Tibial artery (tissue), 4 donors: ENCODE measurements around the gene KCNH6.

ENCODE experiments used
- DNase-seq, 2 donors: peaks; one replicate each; pipeline ENCODE4 v3.0.0-alpha.2; 2019
- H3K27ac ChIP-seq, 2 donors: fragments of 200-600 bp; sonication (generic) in 1 of 2; 1 replicate in 1 of 2; 2 replicates in 1 of 2; pipeline ENCODE4 v1.5.1; 2018 to 2019; ENCODE audit warnings: mild to moderate bottlenecking in 1 of 2
- H3K27me3 ChIP-seq, 2 donors: fragments of 200-600 bp; sonication (generic) in 1 of 2; one replicate each; pipeline versions ENCODE4 v1.5.1 to v1.6.0; 2016 to 2019
- H3K36me3 ChIP-seq, 3 donors: fragments of 200-600 bp; sonication (generic) in 2 of 3; one replicate each; pipeline ENCODE4 v1.5.1; 2016 to 2019; ENCODE audit warnings: mild to moderate bottlenecking in 2 of 3
- H3K4me1 ChIP-seq, 4 donors: fragments of 200-600 bp; sonication (generic) in 2 of 4; 1 replicate in 3 of 4; 2 replicates in 1 of 4; pipeline ENCODE4 v1.5.1; 2016 to 2019
- H3K4me3 ChIP-seq, 2 donors: fragments of 200-600 bp; sonication (generic) in 1 of 2; 1 replicate in 1 of 2; 2 replicates in 1 of 2; pipeline ENCODE4 v1.5.1; 2018 to 2019; ENCODE audit warnings: mild to moderate bottlenecking in 2 of 2
- H3K9me3 ChIP-seq, 3 donors: fragments of 200-600 bp; sonication (generic) in 1 of 3; one replicate each; pipeline ENCODE4 v1.5.1; 2016 to 2019
- CTCF ChIP-seq, 2 experiments: fragments of 200-600 bp in 1 of 2; fragments of 450-650 bp in 1 of 2; IDR thresholded peaks; one replicate each; pipeline ENCODE4 v1.5.1; 2017 to 2019; ENCODE audit warnings: antibody characterized with exemption in 2 of 2, mild to moderate bottlenecking in 1 of 2, moderate library complexity in 1 of 2
- intact Hi-C: fragments of 100-400 bp; cut with DNase I; formaldehyde crosslinking; loops from one replicate; pipeline ENCODE4 v1.15.0; 2023; ENCODE audit warnings: low total_unique reads

Gene KCNH6

GRCh38 chr17:63490329-63490728 lies 32.8 kb upstream of the KCNH6 start:
- intact Hi-C loops = no loop called here
- no peak for DNase-seq
- Histone ChIP-seq H3K4me3 (no peak overlapping the region), H3K4me1 (no peaks in the 10 kb centered on the region), H3K27me3 (peaks cover 0 to 6% of the 10 kb centered on the region in 2 donors), H3K27ac (no peak overlapping the region), H3K36me3 (peaks cover 0 to 6% (median 0%) of the 10 kb centered on the region in 3 donors), H3K9me3 (no peaks in the 10 kb centered on the region)
- no peak for TF ChIP-seq CTCF (IDR thresholded peaks at IDR 0.05)

GRCh38 chr17:63490858-63491400 lies 32.2 kb upstream of the KCNH6 start:
- H3K27me3 ChIP-seq = peaks cover 0 to 6% of the 10 kb centered on the region in 2 donors
- no peak overlapping the region for H3K27ac ChIP-seq
- peaks cover 0 to 6% (median 0%) of the 10 kb centered on the region in 3 donors for H3K36me3 ChIP-seq
- no peak overlapping the region for H3K4me3 ChIP-seq
- H3K9me3 ChIP-seq = no peaks in the 10 kb centered on the region
- no peak for TF ChIP-seq CTCF (IDR thresholded peaks at IDR 0.05)
- intact Hi-C loops = no loop called here
- no peaks in the 10 kb centered on the region for H3K4me1 ChIP-seq
- no peak for DNase-seq

GRCh38 chr17:63491413-63491812 lies 31.7 kb upstream of the KCNH6 start:
- DNase-seq = no peak
- Histone ChIP-seq H3K9me3 (no peaks in the 10 kb centered on the region), H3K36me3 (peaks cover 0 to 6% (median 0%) of the 10 kb centered on the region in 3 donors), H3K4me1 (no peaks in the 10 kb centered on the region), H3K27me3 (peaks cover 0 to 10% of the 10 kb centered on the region in 2 donors), H3K27ac (no peak overlapping the region), H3K4me3 (no peak overlapping the region)
- TF ChIP-seq CTCF (IDR thresholded peaks at IDR 0.05) = no peak
- intact Hi-C loops = no loop called here

- no peak for DNase-seq
- intact Hi-C loops = no loop called here
Observed at GRCh38 chr17:63491977-63492618, 31.1 kb upstream of the KCNH6 start.

GRCh38 chr17:63492940-63493339 lies 30.2 kb upstream of the KCNH6 start:
- TF ChIP-seq CTCF (IDR thresholded peaks at IDR 0.05) = no peak
- DNase-seq = no peak
- no peak overlapping the region for H3K27ac ChIP-seq
- intact Hi-C loops = no loop called here
- H3K27me3 ChIP-seq = peaks cover 0 to 10% of the 10 kb centered on the region in 2 donors
- no peaks in the 10 kb centered on the region for H3K9me3 ChIP-seq
- H3K36me3 ChIP-seq = peaks cover 0 to 6% (median 0%) of the 10 kb centered on the region in 3 donors
- H3K4me3 ChIP-seq = no peak overlapping the region
- H3K4me1 ChIP-seq = no peaks in the 10 kb centered on the region

More at GRCh38 chr17:63491977-63492618, 31.1 kb upstream of the KCNH6 start:
- Histone ChIP-seq H3K4me3 (no peak overlapping the region), H3K36me3 (peaks cover 0 to 6% (median 0%) of the 10 kb centered on the region in 3 donors), H3K4me1 (no peaks in the 10 kb centered on the region), H3K27me3 (peaks cover 0 to 10% of the 10 kb centered on the region in 2 donors), H3K27ac (no peak overlapping the region), H3K9me3 (no peaks in the 10 kb centered on the region)
- no peak for TF ChIP-seq CTCF (IDR thresholded peaks at IDR 0.05)
